Limb (tissue), 2 donors: ENCODE measurements around the gene CFAP410.
"Not testable (repeated sequence)": the region's sequence is repeated elsewhere in the genome, so short reads cannot be mapped to it uniquely, and the experiment has no call there.

ENCODE experiments used
- DNase-seq, 2 donors: peaks; one replicate each; pipeline ENCODE4 v3.0.0-alpha.2; 2016; ENCODE audit errors: extremely low spot score in 2 of 2

CFAP410 gene

GRCh38 chr21:44370027-44370735, 31.0 kb upstream of the CFAP410 start:
- DNase-seq = no peak

GRCh38 chr21:44368711-44369446, 29.7 kb upstream of the CFAP410 start:
- no peak for DNase-seq

- DNase-seq = no peak
Measured at GRCh38 chr21:44366586-44367211, 27.5 kb upstream of the CFAP410 start.

GRCh38 chr21:44365967-44366585, 26.9 kb upstream of the CFAP410 start:
- DNase-seq = no peak

GRCh38 chr21:44365251-44365966, 26.2 kb upstream of the CFAP410 start:
- no peak for DNase-seq

GRCh38 chr21:44364151-44365053, 25.2 kb upstream of the CFAP410 start:
- DNase-seq = no peak

GRCh38 chr21:44363278-44363677, 24.1 kb upstream of the CFAP410 start:
- DNase-seq = no peak

GRCh38 chr21:44361903-44362302, 22.7 kb upstream of the CFAP410 start:
- not testable (repeated sequence) for DNase-seq

- DNase-seq = no peak
Measured at GRCh38 chr21:44360159-44360558, 21.0 kb upstream of the CFAP410 start.

GRCh38 chr21:44359396-44359795, 20.2 kb upstream of the CFAP410 start:
- no peak for DNase-seq

GRCh38 chr21:44357064-44357837, 18.1 kb upstream of the CFAP410 start:
- DNase-seq = peak in 1 of 2 donors; percentile 29

- DNase-seq = no peak
Measured at GRCh38 chr21:44356636-44357035, 17.4 kb upstream of the CFAP410 start.

- no peak for DNase-seq
Measured at GRCh38 chr21:44356160-44356559, 17.0 kb upstream of the CFAP410 start.

- peak in 1 of 2 donors; percentile 25 for DNase-seq
Measured at GRCh38 chr21:44354775-44355771, 15.9 kb upstream of the CFAP410 start.

GRCh38 chr21:44354001-44354405, 14.8 kb upstream of the CFAP410 start:
- peak in 1 of 2 donors; percentile 32 for DNase-seq

GRCh38 chr21:44353191-44353970, 14.2 kb upstream of the CFAP410 start, which contains the start of gene TRPM2:
TRPM2 (plus strand) TSS chr21:44353621; CDS start chr21:44353701, 80 bp downstream.
- DNase-seq = peak in 1 of 2 donors; percentile 25

GRCh38 chr21:44352253-44352860, 13.2 kb upstream of the CFAP410 start:
- DNase-seq = peak in 1 of 2 donors; percentile 17
